HG03066 (cell line): ENCODE results near the gene PLCXD3.

ENCODE experiments used
- ATAC-seq: cut with Tn5 transposase; IDR thresholded peaks from one replicate; pipeline ENCODE4 v1.9.1; 2021; ENCODE audit warnings: low read depth; ENCODE audit not compliant: unreplicated experiment

Gene PLCXD3

DNA sequence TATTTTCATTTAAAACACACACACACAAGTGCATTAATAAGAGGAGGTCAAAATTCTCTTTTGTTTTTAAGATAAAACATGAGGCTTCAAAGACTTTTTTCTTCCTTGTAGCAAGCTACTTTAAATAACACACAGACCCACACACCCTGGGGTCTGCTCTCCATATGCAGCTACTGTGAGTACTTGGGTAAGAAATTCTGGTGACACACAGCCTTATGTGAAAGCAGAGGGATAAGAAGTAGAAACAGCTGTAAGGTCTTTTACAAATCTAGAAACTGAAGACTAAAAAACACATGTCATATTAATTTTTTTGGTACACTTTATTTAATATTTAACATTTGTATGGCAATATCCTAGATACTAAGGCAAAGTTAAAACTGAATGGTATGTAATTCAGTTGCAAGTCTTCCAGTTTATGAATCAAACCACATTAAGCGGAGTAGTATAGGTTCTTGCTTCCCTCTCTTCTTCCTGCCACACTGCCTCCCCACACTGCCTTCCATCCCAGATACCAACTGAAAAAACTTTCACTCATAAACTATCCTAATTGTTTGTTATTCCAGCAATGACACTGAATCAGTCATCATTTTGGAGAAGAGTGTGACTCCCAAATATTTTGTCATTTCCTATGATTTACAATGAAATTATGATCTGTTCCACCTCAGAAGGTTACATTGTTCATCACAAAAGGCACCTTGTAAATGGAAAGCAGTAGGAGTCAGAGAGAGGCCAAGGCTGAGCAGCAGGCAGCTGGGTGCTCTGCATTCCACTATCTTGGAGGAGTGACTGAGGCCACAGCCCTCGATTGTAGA, 92.0 kb downstream of the PLCXD3 start:
- ATAC-seq: no peak

DNA sequence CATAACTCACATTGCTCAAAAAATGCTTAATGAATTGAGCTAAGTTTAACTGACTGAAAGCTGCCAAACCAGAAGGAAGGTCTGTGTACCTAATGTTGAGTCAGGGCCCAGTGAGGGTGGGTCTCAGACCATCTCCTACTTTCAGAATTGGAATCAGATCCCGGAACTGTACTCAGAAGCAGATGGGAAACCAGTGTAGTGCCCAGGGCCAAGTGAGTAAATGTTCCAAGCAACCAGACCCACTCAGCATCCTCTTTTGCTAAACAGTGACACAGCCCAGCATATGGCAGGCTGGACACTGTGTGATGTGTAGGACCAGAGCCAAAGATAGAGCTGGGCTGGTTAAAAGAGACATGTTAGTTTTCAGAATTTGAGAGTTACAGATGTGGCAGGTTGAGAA, 94.1 kb downstream of the PLCXD3 start:
- ATAC-seq: no peak

DNA sequence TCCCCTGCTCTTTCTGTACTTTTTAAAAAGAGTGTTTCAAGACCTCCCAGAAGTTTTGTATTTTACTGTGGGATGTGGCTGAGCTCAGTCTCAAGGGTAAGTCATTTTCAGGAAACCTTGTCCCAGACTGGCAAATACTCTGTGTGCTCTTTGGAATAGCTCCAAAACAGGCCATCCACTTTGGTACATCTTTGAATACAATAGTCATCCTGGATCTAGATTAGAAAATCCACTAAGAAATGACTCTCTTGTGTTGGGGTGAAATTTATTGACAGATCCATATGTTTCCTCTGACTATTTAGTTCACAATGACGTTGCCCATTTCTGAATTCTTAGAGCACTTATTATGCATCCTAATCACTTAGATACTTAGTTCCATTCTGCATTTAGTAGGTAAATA, 95.2 kb downstream of the PLCXD3 start:
- ATAC-seq: no peak

DNA sequence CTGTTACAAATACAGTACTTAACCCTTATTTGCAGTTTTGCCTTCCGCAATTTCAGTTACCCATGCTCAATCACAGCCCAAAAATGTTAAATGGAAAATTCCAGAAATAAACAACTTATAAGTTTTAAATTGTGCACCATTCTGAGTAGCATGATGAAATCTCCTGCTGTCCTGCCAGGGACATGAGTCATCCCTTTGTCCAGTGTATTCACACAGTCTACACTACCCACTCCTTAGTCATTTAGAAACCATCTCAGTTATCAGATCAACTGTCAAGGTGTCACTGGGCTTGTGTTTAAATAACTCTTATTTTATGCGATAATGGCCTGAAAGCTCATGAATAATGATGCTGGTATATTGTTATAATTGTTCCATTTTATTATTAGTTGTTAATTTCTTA, 95.8 kb downstream of the PLCXD3 start:
- no peak for ATAC-seq

DNA sequence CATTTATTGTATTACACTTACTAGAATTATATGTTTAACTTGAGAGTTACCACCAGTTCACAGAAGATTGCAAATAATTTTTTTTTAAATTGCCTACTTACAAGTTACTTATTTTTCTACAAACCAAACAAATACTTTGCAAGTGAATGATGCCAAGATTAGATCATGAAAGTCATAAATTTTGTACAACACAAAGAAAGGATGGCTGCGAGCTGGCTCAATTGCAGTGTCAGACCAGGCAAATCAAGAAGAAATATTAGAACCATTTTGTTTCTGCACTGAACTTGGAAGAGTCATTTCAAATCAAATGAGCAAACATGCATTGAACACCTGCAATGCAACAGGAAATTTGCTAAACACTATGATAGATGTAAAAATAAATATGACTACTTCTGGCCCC, 97.3 kb downstream of the PLCXD3 start:
- ATAC-seq: no peak

DNA sequence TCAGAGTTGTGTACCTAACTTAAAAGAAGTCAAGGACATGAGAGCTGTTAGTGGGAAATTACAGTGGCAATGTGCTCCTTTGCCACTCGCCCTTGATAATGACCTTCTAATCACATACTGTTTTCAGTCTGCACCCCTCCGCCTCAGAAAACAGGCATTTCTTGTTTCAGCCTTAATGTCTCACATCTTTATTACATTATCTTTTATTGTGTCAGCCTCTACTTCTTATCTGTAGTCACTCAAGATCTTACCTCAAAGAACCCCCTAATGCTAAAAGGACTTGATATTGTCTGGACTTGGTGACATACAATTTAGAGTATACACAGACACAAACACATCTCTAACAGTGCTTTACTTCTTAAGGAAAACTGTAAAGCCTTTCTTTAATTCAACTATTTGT, 97.9 kb downstream of the PLCXD3 start:
- ATAC-seq: no peak

DNA sequence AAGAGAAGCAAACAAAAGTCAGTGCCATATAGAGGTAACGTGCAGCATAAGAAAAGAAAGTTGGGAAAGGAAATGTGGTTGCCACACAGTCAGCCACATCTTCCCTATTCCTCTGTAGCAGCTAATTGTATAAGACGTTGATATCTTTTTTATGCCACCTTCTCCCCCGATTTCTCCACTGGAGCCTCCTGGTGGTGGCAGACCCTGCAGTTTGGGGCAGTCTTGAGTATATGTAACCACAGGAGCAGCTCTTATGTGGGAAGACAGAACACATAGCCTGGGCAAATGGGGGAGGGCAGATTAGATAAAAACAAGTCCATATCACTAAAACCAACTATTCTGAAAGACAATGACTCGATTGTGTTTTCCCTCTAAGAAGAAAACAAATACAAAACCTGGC, 99.7 kb downstream of the PLCXD3 start:
- no peak for ATAC-seq

DNA sequence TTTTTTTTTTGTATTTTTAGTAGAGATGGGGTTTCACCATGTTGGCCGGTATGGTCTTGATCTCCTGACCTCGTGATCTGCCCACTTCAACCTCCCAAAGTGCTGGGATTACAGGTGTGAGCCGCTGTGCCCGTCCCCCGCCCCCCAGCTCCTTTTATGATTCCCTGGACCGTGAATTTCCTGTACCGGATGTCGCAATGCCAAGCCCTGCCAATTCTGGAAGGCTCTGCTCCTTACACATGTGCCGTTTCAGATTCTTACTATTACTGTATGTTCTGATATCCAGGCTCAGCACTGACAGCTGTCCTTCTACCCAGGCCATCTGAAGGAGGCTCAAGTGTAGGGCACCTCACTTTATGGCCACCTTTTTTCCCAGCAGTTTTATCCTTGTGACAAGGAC, 100.1 kb downstream of the PLCXD3 start:
- ATAC-seq: no peak

DNA sequence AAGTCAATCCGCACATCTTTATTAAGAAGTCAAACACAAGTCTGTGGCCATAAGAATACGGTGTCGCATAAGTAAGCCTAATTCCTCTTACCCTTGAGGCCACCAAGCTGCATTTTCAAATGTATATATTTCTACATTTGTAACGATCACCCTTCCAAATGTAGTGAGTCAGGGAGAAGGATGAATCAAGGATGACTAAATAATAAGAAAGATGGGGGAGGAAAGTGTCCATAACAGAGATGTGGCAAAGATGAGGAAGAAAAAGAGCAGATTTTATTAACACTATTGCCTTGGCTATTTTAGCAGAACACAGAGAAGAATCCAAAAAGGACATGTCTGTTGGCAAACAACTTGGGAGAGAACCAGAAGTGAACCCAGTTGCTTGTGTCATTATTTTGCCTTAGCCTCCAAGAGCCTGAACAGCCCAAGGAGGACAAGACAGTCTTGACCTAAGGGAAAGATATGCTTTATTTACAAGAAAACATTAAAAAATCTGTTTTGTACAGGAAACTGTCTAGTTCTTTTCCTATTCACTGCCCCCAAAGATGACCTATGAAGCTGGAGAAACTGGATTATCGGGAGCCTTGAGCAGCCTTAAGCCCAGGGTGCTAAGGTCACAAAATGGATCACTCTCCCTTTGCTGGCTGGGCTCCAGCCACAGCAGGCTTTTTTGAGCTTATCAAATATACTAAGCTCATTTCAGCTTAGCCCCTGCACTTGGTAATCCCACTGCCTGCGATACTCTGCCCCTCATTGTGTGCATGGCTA, 101.5 kb downstream of the PLCXD3 start:
- no peak for ATAC-seq

DNA sequence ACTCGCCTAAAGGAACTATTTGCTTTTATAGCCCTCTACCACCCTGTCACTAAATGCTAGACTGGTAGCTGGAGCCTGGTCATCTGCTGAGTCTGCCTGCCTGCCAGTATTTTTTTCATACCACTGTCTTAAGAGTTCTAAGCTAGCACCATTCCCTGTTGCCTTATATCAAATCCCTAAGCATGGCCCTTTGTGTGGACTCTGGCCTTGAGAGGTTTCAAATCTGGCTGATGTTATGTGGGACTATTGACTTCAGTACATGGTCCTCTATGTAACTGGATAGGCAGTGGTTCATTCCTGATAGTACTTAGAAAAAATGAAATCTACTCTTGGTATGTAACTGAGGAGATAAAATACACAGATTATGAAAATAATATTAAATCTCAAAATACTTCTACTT, 103.5 kb downstream of the PLCXD3 start:
- ATAC-seq: no peak

DNA sequence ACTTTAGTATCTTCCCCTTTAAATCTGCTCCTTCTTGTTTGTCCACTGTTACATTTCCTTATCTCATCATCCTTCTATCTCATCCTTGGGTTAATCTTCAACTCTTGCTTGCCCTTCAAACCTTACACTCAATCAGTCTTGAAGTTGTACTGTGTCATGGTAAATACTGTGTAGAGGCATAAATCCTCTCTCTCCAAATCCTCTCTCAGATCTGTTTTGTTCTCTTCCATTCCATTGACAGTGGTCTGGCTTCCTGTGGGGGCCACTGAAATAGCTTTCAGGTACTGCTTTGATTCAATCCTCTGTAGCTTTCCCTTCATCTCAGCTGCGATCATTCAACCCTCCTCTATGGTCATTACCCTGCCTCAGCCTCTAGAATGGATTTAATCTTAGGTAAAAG, 104.0 kb downstream of the PLCXD3 start:
- no peak for ATAC-seq

DNA sequence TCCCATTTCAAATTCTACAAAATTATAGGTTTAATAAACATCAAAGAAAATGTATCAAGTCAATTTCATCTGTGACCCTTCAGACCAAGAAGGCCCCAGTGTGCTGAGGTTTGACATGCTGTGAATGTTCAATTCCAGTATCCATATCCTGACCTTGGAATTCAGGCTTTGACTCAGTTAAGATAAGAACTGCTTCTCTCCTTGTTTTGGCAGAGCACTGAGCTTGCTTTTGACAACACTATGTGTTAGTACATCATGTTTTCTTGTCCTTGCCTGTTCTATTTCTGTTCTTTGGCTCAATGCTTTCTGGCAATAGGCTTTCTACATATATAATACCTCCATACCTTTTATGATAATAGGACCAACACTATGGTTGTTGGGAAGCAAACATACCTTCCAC, 105.6 kb downstream of the PLCXD3 start:
- ATAC-seq: no peak

DNA sequence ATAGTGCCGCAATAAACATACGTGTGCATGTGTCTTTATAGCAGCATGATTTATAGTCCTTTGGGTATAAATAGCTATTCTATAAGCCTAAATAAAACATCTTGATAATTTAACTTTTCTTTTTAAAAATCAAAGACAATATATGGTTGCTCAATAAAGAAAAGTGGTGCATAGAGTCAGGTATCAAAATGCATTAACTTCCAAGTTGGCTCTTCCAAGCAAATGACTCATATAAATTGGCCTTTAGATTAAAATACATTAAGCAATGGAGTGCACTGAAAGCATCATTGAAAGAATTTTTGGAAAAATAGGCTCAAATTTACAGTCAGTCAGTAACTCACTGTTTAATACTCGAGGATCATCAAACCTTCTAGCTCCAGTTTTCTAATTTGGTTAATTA, 106.6 kb downstream of the PLCXD3 start:
- ATAC-seq: no peak

DNA sequence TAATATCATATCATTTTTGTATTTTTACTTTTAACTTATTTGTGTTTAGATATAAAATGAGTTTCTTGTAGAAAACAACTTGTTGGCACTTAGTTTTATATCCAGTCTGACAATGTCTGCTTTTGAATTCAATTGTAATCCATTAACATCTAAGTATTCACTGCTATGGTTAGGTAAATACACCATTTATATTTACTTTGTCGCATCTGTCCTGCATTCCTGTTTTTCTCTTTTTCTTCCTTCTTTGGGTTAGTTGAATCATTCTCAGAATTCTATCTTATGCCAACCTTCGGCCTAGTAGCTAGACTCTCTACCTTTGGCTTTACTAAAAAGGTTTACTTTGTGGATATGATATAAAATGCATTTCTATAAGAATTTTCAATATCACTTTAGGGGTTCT, 107.6 kb downstream of the PLCXD3 start:
- no peak for ATAC-seq

DNA sequence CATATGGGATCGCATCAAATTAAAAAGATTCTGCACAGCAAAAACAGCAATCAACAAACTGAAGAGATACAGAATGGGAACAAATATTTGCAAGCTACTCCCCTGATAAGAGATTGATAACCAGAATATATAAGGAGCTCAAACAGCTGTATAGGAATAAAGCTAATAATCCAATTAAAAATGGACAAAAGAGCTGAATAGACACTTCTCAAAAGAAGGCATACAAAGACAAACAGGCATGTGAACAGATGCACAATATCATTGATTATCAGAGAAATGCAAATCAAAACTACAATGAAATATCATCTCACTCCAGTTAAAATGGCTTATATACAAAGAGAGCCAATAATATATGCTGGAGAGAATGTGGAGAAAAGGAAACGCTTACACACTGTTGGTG, 110.6 kb downstream of the PLCXD3 start:
- ATAC-seq: no peak

DNA sequence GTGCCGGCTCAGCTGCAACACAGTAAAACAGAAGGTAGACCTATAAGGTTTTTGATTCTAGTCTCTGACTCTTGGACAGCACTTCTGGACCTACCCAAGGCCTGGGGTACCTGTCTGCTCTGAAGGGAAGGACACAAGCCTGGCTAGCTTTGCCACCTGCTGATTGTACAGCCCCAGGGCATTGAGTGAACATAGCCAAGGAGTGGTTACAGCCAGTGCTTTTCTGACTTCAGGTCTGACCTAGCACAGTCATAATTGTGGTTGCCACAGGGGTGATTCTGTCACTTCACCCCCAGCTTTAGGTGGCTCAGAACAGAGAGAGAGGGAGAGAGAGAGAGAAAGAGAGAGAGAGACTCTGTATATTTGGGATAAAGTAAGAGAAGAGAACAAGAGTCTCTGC, 118.4 kb downstream of the PLCXD3 start:
- ATAC-seq: no peak

DNA sequence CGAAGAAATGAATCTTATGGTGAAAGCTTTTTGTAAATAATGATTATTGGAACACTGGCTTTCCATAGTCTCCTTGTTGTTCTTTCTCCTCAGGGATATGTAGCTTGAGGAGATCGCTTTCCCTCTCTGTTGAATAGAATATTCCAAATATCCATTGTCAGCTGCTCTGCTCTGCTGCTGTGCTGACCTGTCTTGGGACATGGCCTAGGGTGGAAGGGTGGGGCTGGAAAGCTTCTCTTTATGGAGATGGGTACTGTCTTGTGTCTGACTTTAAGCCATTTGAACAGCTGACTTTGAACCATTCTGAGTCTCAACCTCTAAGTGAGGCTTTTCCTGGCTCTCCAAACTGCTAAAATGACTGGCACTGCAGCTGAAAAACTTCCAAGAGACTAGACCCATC, 135.8 kb downstream of the PLCXD3 start:
- ATAC-seq: no peak

DNA sequence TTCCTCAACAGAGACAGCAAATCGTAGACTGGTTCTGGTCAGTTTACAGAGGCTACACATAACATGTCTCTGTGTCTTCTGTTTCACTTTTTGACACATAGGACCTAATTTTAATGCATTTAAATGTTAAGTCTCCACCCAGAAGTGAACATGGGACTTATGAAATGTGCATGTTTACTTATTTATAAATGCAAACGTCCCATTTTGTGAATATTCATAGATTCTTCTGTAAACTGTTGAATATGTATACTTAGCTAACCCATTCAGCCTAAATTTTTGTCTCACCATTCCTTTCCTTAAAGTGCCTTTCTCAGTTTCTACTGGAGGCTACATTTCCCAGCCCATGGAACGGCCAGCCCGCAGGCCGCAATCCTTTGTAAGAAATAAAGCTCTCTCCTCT, 137.2 kb downstream of the PLCXD3 start:
- no peak for ATAC-seq

DNA sequence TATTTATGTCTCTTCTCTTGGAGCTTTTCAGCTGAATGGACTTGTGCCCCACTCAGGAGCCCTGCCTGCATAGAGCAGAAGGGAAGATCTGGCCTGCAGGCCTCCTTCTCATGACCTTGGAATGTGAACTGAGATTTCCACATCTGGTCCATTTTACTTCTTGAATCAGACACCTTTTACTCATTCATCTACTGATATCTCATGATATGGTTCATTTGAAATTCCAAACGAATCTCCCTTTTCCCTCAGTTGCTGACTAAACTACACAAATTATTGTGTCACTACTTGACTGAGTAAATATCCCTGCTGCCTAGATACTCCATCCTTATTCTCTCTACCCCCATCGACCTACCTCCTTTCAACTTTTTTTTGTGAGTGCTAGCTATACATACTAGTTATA, 138.7 kb downstream of the PLCXD3 start:
- no peak for ATAC-seq

DNA sequence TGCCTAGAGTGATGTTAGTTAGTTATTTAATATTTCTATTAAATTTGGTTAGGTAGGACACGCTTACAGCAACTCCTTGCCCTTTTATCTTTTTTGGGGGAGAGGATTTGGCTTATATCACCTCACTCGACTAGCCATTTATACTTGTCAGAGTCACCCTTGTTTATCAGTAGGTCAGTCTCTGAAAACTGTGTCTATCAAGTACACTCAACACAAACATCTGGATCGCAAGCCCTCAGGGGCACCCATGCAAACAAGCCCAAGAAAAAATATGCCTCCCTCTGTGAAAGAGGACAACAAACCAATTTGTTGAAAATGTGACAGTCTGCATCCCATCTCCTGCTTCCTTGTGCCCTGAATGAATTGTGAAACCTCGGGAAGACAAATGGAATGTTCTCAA, 139.9 kb downstream of the PLCXD3 start:
- no peak for ATAC-seq

DNA sequence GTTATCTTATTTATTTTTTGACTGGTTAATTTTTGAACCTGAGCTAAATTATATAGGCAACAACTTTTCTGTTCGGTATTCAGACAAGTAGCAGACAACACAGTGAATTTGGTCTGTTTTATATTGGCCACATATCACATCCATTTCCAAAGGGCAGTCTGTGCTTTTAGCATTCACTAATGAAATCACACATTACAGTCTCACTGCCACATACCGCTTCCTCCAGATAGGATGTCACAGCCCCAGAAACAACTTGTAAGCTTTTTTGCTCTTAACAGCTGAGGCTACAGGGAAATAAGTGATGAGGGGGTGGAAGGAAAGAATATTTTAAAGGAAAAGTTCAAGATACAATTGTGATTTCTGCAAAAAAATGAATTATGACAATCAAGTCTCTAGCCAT, 140.6 kb downstream of the PLCXD3 start:
- no peak for ATAC-seq

DNA sequence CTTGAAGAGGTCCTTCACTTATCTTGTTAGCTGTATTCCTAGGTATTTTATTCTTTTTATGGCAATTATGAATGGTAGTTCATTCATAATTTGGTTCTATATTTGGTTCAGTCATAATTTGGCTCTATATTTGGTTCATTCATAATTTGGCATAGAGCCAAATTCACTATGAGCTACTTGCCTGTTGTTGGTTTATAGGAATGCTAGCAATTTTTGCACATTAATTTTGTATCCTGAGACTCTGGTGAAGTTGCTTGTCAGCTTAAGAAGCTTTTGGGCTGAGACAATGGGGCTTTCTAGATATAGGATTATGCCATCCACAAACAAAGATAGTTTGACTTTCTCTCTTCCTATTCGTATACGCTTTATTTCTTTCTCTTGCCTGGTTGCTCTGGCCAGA, 142.2 kb downstream of the PLCXD3 start:
- ATAC-seq: no peak
